GM21576 (cell line): Measurements from ENCODE around the gene CCDC192.
"Not testable (repeated sequence)": the region's sequence is repeated elsewhere in the genome, so short reads cannot be mapped to it uniquely, and the experiment has no call there.

ENCODE experiments used
- ATAC-seq: cut with Tn5 transposase; IDR thresholded peaks from one replicate; pipeline ENCODE4 v1.9.1; 2021; ENCODE audit warnings: mild to moderate bottlenecking, moderate library complexity; ENCODE audit not compliant: unreplicated experiment

Gene CCDC192

DNA sequence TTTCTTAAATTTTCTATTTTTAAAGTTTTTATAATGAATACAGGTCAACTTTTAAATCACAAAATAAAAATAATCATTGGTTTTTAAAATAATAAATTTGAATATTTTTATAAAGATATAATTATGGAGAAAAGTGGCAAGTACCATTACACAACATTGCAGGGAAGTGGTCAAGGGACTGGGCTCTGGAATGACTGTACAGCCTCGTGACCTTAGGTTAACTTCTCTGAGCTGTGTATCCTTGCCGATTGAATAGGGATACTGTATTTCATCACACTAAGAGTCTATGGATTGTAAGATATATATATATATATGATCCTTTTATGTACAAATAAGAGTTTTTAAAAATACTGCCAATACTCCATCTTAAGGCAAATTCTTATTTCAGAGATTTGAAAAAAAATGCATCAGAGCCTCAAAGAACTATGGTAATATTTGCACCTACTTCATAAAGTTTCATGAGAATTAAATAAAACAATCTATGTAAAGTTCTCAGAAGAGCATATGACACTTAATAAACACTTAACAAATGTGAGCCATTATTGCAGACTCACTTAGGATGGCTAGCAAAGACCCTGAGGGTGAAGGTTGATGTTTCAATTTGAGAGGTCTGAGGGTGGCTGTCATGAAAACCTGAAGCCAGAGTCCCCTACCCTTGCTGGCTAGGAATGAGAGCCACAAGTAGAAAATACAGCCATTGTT is 136.5 kb downstream of the CCDC192 start:
- ATAC-seq, result peak; percentile 31

DNA sequence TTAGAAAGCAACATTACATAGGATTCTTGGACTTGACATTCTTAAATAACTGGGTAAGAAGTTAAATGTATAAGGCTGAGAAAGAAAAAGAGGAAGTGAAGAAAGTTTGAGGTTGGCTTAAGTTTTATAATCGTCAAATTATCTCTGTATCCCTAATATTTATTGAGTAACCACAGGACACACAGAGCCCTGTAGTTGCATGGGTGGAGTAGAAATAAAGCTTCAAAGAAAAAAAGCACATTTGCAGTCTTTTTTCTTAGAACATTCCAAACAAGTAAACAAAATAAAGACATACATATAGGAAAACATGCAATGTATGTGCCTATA is 137.0 kb downstream of the CCDC192 start:
- peak; percentile 67 for ATAC-seq

DNA sequence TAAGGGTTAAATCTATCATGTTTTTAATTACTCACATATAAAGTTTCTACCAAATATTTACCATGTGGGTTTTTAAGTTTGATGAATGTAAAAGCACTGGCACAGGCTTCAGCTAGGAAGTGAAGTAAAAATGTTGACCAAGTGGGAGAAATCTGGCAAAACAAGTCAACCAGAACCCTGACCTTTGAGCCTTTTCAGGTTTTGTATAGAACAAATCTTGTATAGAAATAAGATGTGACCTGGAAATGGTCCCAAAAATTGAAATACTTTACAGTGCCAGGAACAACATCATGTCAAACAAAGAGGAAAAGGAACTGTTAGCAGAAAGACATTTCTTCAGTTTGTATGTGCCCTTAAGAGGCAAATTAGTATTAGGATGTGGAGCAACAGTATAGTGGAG is 137.6 kb downstream of the CCDC192 start:
- ATAC-seq, result no peak

DNA sequence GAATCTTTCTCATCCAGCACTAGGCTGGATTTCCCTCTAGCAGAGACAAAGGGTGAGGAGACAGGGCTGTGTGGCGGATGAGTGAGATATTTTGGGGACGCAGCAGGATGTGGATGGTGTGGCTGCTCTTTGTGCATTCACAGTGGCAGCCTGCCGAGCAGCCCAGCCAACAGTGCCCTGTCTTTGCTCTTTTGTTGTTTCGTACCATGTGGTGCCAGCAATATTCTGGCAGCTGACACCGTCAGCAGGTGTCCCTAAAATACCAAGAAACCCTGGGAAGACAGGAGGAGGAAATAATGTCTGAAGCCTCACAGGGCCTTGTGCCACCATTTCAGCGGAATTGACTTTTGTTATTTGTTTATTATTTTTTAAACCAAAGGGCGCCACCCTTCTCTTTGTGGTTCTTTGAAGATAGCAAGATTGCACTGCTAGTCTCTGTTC is 141.4 kb downstream of the CCDC192 start:
- ATAC-seq, result no peak

DNA sequence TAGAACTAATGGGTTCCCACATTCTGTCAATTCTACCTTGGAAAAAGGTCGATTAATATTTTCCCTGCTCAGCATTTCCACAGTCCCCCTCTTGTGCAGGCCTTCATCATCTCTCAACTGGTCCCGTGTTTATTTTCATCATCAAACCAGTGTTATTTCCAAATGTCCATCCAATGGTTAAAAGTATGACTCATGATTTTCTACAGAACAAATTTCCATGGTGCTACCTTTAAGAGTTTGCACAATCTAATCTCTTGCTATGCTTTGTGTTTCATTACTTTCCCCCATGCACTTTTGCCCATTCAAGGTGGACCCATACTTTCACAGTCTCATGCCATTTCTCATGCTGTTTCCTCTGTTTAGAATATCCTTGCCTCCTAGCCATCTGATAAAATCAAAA is 143.7 kb downstream of the CCDC192 start:
- no peak for ATAC-seq

DNA sequence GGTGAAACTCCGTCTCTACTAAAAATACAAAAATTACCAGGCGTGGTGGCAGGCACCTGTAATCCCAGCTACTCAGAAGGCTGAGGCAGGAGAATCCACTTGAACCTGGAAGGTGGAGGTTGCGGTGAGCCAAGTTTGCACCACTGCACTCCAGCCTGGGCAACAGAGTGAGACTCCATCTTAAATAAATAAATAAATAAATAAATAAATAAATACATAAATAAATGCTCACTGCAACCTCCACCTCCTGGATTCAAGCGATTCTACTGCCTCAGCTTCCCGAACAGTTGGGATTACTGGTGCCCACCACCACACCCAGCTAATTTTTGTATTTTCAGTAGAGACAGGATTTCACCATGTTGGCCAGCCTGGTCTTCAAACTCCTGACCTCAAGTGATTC is 144.4 kb downstream of the CCDC192 start:
- ATAC-seq, result not testable (repeated sequence)

DNA sequence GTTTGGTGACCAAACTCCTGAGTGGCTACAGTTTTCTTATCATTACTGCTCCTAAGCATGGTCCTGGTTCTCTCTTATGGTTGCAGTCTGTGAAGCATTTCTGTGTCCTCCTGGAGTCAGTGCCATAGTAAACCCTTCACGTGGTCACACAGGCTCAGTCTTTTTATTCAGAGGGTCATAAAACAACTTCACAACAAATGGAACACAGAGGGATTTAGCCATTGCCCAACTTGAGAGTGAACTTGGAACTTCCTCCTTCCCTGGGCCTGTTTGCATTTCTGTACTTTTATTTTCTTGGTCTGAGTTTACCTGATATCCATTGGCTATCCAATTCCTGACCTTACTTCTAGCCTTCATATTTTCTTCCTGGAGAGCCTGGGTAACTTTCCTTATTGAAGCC is 144.9 kb downstream of the CCDC192 start:
- ATAC-seq, result no peak

DNA sequence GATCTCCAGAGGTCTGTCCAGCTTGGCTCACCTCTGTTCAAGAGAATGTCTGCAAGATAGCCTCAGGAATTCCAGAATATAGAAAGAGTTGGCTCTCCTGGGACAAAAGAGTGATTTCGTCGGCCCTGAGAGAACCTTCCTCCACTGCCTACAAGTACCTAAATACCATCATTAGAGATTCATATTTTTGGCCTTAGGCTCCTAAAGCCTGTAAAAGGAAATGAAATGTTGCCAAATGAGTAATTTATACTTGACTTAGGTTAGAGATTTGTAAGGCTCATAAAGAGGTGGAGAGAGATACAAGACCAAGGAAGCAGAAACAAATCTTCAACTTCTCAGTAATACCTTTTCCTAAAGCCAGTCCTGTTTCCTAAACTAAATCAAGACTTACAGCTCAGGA is 146.2 kb downstream of the CCDC192 start:
- ATAC-seq, result no peak

DNA sequence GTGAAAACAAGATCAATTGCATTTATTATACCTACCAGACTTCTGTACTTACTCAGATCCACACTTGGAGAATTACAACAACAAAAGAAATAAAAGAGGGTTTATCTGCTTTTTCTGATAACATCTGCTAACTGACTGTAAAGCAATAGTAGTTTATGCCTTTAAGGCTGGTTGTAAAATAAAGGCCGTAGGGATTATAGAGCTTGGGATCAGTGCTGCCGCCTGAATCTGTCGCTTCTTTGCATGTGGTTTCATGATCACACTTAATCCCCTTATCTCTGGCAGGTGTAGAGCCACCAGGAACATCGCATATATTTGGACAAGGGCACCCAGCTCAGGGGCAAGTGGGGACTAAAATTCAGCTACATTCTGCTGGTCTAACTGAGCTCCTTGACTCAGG is 146.7 kb downstream of the CCDC192 start:
- ATAC-seq, result no peak

DNA sequence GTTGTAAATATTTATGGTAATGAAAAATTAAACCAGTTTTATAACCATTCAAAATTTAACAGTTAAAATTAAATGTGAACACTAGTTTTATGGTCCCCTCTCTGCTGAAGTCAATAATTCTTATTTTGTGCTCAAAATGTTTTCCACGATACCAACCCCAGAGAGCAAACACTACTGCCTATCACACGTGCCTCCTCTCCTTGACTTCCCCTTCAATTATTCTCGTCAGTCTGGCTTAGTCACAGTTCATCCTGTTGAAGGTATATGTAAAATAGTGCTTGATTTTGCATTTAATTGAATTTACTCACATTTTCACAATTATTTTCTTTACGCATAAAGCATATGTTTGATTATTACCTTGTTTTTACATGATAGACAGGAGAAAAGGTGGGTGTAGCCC is 148.8 kb downstream of the CCDC192 start:
- no peak for ATAC-seq

DNA sequence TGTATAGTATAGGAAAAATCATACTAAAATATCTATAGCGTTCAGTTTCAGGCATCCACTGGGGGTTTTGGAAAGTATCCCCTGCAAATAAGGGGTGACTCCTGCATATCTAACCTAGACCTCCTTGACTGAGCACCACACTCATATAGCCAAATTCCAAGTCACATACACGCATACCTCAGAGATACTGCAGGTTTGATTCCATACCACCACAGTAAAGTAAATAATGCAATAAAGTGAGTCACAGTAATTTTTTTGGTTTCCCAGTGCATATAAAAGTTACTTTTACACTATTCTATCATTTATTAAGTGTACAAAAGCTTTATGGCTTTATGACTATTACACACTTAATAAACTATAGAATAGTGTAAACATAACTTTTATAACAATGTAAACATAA is 151.3 kb downstream of the CCDC192 start:
- no peak for ATAC-seq

DNA sequence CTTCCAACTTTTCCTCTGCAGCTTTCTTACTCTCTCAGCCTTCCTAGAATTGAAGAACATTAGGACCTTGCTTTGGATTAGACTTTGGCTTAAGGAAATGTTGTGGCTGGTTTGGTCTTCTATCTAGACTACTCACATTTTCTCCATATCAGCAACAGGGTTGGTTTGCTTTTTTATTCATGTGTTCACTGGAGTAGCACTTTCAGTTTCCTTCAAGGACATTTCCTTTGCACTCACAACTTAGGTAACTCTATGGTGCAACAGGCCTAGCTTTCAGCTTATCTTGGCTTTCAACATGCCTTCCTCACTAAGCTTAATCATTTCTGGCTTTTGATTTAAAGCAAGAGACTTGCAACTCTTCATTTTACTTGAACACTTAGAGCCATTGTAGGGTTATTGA is 153.1 kb downstream of the CCDC192 start:
- ATAC-seq, result peak; percentile 79

DNA sequence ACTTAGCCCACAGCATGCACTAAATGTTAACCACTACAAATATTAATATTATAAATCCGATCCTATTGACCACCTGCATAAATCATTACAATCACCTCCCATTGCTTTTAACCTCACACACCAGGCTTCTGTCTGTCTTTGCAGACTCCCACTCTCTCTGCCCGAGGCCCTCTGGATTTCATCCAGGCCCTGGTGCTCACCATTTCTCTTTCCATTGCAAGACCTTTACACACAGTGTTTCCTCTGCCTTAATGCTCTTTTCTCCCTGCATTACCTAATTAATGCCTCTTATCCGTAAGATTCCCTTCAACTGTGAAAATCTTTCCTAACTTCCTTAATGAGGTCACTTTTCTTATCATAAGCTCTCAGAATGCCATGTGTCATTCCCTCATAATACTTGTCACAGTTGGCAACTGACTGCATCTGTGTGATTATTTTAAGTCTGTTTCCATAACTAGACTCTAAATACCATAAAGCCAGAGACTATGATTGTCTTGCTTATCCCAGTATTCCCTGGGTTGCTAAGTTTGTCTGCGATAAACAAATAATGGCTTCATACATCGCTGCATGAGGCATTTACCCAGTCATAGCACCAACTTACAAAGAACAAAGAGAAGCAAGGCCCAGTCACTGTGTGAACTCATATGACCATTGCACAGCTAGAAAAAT is 155.1 kb downstream of the CCDC192 start:
- no peak for ATAC-seq

DNA sequence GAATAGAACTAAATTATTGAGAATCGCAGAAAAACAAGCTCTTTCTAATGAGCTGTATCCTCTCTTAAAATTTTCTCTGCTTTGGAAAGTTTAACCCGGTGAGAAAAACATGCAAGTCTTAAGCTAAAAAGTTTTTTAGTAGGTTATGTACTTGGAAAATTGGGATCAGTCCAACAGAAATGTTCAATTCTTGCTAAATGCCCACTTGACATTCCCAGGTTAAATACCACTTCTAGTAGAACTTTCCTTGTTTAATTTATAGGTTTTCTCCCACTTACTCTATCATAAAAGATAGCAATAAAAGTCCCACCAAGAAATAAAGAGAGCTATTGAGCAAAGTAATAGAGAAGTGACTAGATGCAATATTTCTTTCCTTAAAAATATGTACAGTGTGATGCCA is 157.1 kb downstream of the CCDC192 start:
- no peak for ATAC-seq

DNA sequence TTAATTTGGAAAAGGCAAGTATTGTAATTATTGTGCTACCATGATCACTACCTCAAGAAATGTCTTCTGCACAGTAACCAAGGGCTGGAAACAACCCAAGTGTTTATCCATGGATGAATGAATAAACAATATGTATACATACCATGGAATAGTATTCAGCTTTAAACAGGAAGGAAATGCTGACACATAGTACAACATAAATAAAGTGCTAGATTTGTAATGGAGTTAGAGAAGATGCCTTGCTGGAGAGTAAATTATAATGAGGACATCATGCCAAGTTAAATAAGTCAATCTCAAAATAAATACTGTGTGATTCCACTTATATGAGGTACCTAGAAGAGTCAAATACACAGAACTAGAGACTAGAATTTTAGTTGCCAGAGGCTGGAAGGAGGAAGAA is 160.0 kb downstream of the CCDC192 start:
- no peak for ATAC-seq

DNA sequence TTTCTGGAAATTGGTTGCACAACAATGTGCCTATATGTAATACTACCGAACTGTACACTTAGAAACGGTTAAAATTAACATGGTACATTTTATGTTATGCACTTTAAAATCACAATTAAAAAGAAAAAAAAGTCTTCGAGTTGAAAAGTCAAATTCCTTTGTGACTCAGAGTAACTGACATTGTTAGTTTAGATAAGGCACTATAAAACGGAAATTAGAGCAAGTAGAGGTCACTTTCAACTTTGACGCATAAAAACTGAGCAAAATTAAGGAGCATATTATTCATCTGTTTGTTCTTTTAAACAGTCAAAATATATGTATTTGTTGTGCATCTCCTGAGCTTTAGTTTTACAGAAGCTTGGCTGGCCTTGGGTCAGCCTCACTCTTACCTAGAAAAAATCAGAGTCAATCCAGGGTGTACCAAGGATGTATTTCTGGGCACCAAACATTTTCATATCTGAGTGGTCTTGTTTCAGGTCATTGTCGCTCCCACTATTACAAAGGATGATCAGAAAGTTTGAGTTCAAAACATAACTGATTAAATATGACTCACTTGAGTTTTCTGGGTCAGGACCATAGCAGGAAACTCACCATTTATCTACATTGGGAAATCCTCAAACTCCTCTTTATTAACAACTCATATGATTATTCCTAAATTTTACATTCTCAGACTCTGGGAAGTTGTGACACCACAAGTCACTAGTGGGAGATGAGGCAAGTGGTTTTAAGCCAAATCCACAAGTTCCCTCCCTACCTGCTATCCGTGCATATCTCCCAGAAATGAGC is 160.6 kb downstream of the CCDC192 start:
- ATAC-seq, result no peak

DNA sequence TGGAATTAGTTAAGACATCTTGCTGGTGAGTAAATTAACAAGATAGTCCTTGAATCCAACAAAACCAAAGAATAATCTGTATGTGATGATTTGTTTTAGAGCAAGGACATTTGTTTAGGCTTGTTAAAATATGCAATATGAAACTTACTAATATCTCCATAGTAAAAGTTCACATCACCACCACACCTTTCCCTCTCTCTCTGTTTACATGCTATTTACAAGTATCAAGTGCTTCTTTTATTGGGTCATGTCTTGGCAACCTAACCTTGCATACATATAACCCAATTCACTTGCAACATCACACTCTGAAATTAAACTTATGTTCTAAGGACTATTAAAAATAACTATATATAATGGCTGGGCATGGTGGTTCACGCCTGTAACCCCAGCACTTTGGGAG is 161.3 kb downstream of the CCDC192 start:
- no peak for ATAC-seq

DNA sequence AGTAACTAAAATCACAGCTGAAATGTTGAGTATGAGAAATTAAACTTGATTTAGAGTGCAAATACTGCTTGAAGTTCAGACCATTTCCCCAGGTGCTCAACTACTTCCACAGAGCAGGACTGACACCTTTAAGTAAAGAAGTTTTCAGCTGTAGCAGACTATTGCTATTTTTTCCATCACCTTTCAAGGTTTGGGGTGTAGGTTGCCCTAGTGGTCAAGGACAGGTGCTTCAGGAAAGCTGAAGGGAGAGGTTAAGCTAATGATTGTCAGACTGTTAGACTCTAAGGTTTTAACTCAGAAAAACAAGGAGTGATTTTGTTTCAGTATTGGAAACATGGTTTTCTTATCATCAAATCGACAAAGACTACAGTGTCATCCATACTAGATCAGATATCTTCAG is 162.1 kb downstream of the CCDC192 start:
- ATAC-seq, result no peak

DNA sequence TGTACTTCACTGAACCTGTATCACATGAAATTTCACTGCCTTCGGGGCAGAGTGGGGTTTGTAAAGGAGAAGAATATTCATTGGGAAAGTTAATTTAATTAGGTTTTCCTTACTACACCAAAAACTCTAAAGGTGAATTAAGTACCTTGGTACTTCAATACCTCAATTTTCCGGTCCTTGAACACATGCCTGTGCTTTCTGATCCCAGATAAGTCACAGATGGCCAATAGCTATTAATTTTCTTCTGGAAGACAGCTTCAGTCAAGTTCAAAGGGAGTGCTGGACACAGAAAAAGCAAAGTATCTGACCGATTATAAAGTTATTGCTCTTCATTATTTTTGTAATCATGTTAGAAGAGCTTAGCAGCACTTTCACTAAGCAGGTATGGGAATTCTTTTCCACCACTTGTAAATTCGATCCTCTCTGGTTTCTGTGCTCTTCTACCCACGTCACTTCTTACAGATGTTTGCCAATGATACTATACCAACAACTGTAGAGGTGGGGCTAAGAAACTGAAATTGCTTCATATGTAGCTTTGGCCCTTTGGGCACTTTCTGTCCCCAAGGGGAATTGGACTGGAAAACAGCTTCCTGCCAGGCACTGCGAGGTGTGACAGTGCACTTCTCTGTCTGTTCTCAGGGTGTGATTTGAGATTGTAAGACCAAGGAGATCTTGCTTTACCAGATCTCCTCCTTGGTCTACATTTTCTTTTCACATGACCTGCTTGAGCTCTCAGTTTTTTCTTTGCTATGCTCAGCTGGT is 164.0 kb downstream of the CCDC192 start:
- ATAC-seq, result peak; percentile 40

DNA sequence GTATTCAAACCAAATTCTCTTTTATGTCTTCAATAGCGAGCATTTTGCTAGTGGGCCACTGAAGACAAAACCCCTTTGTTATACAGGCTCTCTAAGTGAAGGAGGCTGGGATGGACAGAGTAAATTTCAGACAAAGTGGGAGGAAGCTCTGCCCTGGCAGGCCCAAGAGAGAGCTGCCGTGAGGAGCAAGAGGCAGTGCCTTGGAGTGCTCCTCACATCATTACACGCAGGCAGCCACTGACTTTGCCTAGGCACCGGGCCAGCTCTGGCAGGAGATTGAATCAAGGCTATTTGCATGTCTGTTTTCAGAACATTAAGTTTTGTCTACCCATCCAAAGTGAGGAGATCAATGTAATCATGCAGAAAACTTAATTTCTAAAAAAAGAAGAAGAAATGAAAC is 167.7 kb downstream of the CCDC192 start:
- peak; percentile 36 for ATAC-seq

DNA sequence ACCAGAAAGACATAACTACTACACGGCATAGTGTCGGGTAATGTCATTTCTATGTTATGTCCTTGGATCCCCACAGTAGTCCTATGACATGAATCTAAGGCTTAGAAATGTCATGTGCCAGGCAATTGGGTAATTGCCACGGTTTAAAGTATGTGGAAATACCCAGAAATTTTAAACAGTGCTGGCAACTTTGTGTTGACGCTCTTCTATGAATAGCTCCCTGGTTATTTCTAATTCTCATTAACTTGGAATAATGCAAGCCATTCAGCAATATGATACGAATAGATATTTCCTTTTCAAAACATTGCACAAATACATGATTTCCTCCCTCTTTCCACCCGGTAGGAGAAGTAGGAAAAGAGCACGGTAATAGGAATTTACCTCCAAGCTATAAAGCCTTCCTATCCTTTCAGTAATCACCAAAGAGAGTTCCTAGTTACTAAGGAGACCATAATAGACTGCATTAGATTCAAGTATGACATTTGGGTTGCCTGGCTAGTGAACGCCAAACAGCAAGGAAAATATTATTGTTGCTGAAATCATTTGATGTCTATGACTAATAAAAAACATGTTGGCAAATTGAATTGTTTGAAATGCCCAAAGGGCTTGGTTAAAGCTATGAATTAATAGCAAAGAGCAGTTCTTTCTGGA is 168.4 kb downstream of the CCDC192 start:
- no peak for ATAC-seq
